Activated naive CD8-positive, alpha-beta T cell treated with anti-CD3 and anti-CD28 coated beads for 36 hours (primary cell): ENCODE data around the gene LRRC37A. TPM values are rescaled to one million over a fixed set of nuclear protein-coding genes. Genes with fewer than 3 reads are reported as not detected.
"Not testable (repeated sequence)": the region's sequence is repeated elsewhere in the genome, so short reads cannot be mapped to it uniquely, and the experiment has no call there.

ENCODE experiments used
- DNase-seq: peaks from one replicate; pipeline ENCODE4 v3.0.0; 2021
- H3K27ac Mint-ChIP-seq: one replicate; pipeline ENCODE4 v1.8.0; 2022; ENCODE audit warnings: mild to moderate bottlenecking, moderate library complexity, mixed read lengths
- H3K27me3 Mint-ChIP-seq: one replicate; pipeline ENCODE4 v1.8.0; 2022; ENCODE audit warnings: mild to moderate bottlenecking, mixed read lengths
- H3K36me3 Mint-ChIP-seq: one replicate; pipeline ENCODE4 v1.8.0; 2021; ENCODE audit warnings: mild to moderate bottlenecking, mixed read lengths
- H3K4me1 Mint-ChIP-seq: one replicate; pipeline ENCODE4 v1.8.0; 2021; ENCODE audit warnings: mixed read lengths
- H3K4me3 Mint-ChIP-seq: one replicate; pipeline ENCODE4 v1.8.0; 2022; ENCODE audit warnings: mild to moderate bottlenecking, moderate library complexity, mixed read lengths
- H3K9me3 Mint-ChIP-seq: one replicate; pipeline ENCODE4 v1.8.0; 2022; ENCODE audit warnings: mixed read lengths
- total RNA-seq, 2 experiments: library from RNA; stranded (reverse); gene quantifications; one replicate each; pipeline ENCODE4 v1.2.3, GENCODE V29; 2021

The LRRC37A gene
- total RNA-seq, 2 experiments from 2014 or later: 1.5 to 1.7 TPM

DNA sequence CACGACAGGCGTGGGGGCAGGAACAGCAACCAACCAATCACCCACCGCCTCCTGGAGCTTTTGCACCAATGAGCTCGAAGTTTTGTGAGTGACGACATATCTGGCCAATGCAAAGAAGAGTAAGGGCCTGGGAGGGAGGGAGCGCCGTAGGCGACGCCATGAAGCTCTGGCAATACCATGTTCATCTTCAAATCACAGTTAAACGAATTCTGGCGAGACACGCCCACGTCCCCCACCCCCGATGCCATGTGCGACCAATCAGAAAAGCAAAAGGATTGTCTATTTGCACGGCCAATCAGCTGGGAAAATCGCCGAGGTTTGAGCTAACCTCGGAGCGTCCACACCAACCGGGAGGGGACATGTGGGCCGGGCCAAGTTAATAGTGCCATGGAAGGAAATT, 66.8 kb downstream of the LRRC37A start, which contains the start of gene ARL17B:
ARL17B (minus strand) TSS at position 12 of the 400 bp plus-strand sequence. CDS start 3,369 bp downstream, outside the sequence.
- peak; percentile 84 for DNase-seq
- H3K4me3 Mint-ChIP-seq, H3K27me3 Mint-ChIP-seq, H3K4me1 Mint-ChIP-seq, H3K9me3 Mint-ChIP-seq, H3K27ac Mint-ChIP-seq, H3K36me3 Mint-ChIP-seq: not testable (repeated sequence)

DNA sequence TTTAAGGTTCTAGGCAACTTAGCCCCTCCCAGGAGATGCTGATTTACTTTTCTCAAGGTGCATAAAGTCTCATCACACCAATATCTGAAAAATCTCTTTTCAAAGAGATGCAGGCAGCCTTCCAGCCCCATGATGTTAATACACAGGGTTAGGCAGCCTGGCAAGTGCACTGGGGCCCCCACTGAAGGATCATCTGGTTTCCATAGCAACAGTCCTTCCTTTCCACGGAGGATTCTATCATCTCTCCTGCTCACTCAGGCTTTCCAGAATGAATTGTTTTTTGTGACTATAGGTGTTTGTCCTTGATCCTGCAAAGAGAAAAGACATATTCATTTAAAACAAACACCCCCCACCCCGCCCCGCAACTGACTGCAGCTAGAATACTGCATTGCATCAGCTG, 72.6 kb downstream of the LRRC37A start:
- H3K27ac Mint-ChIP-seq, DNase-seq, H3K9me3 Mint-ChIP-seq, H3K4me3 Mint-ChIP-seq, H3K36me3 Mint-ChIP-seq, H3K27me3 Mint-ChIP-seq, H3K4me1 Mint-ChIP-seq: not testable (repeated sequence)

DNA sequence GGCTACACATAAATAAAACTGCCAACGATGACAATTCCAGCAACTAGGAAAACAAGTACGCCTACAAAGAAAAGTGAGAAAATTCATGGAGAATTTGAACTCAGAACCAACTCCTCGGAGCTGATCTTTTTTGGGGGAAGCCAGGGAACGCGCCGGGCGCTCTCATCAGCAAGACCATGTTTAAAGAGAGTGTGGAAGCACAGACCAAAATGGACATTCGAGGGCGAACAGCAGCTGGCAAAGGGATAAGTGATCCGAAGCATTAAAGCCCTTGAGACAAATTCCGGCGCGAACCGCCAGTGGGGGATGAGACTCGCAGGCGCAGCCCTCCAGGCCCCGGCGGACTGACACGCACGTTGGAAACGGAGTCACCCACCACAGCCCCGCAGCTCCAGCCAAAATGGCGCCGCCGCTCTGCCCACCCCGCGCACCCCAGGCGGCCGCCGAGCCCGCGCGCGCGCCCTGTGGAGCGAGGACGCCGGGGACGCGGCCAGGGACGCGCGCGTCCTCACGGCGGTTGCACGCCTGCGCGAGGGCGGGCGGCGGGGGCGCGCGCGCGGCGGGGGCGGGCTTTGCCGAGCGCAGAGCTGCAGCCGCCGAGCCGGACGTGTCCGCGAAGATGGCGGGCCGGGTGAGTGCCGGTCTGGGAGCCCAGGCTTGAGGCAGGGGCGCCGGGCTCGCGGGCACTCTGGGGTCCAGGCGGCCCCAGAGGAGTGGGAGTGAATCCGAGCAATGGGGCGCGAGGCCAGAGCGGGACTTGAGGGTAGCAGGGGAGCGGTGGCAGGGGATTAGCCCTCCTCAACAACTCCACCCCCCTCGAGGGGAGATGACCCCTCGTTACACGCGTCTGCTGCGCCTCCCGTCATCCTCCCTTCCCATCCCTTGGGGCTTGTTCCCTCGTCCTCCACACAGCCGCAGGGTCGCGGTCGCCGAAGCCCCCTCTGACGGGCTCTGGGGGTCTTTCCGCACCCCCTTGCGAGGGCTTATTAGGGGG, 77.6 kb downstream of the LRRC37A start:
- H3K4me3 Mint-ChIP-seq, H3K9me3 Mint-ChIP-seq, DNase-seq, H3K4me1 Mint-ChIP-seq, H3K27me3 Mint-ChIP-seq, H3K36me3 Mint-ChIP-seq, H3K27ac Mint-ChIP-seq: not testable (repeated sequence)

DNA sequence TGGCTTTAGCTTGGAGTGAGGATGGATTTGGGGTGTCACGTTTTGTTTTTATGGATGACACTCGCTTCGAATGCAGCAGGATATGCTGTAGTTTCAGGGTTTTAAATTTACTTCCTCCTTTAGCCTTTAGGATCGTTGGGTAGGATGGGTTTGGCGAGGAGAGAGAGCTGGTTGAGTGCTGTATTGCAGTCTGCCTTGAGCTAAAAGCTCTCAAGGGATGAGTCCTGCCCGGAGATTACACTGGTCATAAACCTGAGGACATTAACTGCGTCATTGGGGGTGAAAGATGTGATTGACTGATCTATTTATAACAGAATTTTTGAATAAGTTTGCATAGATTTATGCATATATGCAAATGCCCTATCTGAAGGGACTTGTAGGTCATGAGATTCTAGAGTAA, 78.5 kb downstream of the LRRC37A start:
- DNase-seq, H3K4me3 Mint-ChIP-seq, H3K36me3 Mint-ChIP-seq, H3K9me3 Mint-ChIP-seq, H3K4me1 Mint-ChIP-seq, H3K27me3 Mint-ChIP-seq, H3K27ac Mint-ChIP-seq: not testable (repeated sequence)

DNA sequence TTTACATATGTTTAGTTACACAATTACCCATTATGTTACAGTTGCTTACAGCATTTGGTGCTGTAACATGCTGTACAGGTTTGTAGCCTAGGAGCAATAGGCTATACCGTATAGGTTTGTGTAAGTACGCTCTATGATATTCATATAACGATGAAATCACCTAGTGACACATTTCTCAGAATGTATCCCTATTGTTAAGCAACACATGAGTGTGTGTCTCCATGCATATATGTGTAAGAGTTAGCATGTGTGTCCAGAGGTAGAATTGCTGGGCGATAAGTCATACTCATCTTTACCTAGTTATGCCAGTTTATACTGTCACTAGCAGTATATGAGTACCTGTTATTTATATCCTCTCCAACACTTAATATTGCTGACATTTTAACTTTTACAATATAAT, 88.2 kb downstream of the LRRC37A start:
- DNase-seq, H3K27me3 Mint-ChIP-seq, H3K4me3 Mint-ChIP-seq, H3K4me1 Mint-ChIP-seq, H3K27ac Mint-ChIP-seq, H3K9me3 Mint-ChIP-seq, H3K36me3 Mint-ChIP-seq: not testable (repeated sequence)

GRCh38 chr17:46385491-46385890, 90.6 kb downstream of the LRRC37A start:
- H3K9me3 Mint-ChIP-seq, H3K27me3 Mint-ChIP-seq, H3K27ac Mint-ChIP-seq, DNase-seq, H3K36me3 Mint-ChIP-seq, H3K4me1 Mint-ChIP-seq, H3K4me3 Mint-ChIP-seq: not testable (repeated sequence)

Other genes with a start within 250 kb of the LRRC37A start
- 10 to 100 TPM; 60.9 to 65.5 TPM for gene KANSL1, start 101.7 kb upstream of the LRRC37A start, total RNA-seq
- 10 to 100 TPM; 17.7 to 17.8 TPM for gene ARL17B, start 66.6 kb downstream of the LRRC37A start, total RNA-seq
- 1 to 10 TPM; 7.5 to 8.0 TPM for gene LRRC37A2, start 217.3 kb downstream of the LRRC37A start, total RNA-seq